Uterus (tissue), 2 donors: ENCODE data around the gene WNT2B.

Experiments
- POLR2A ChIP-seq, 2 donors: fragments of 450-650 bp; IDR thresholded peaks; one replicate each; pipeline ENCODE4 v1.6.1; 2016; ENCODE audit warnings: antibody characterized with exemption in 2 of 2, mild to moderate bottlenecking in 1 of 2, moderate library complexity in 1 of 2
- TF ChIP-seq, protein P1 (sequence below), 4 experiments: fragments of 200-600 bp in 2 of 4; fragments of 450-650 bp in 2 of 4; sonication (generic) in 2 of 4; IDR thresholded peaks; one replicate each; pipeline ENCODE4 v1.5.1; 2016 to 2019; ENCODE audit warnings: antibody characterized with exemption in 4 of 4, mild to moderate bottlenecking in 2 of 4, moderate library complexity in 1 of 4

- no peak for TF ChIP-seq POLR2A (IDR thresholded peaks at IDR 0.05)
- TF ChIP-seq, protein P1, sequence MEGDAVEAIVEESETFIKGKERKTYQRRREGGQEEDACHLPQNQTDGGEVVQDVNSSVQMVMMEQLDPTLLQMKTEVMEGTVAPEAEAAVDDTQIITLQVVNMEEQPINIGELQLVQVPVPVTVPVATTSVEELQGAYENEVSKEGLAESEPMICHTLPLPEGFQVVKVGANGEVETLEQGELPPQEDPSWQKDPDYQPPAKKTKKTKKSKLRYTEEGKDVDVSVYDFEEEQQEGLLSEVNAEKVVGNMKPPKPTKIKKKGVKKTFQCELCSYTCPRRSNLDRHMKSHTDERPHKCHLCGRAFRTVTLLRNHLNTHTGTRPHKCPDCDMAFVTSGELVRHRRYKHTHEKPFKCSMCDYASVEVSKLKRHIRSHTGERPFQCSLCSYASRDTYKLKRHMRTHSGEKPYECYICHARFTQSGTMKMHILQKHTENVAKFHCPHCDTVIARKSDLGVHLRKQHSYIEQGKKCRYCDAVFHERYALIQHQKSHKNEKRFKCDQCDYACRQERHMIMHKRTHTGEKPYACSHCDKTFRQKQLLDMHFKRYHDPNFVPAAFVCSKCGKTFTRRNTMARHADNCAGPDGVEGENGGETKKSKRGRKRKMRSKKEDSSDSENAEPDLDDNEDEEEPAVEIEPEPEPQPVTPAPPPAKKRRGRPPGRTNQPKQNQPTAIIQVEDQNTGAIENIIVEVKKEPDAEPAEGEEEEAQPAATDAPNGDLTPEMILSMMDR (IDR thresholded peaks at IDR 0.05), result no peak
These were observed 44.3 kb upstream of the WNT2B start for GRCh38 chr1:112464501-112464900.
